NCI-H187 treated with DMSO at 0.1 percent for 48 hours (cell line): ENCODE data around the gene ACSL4.

Source experiments
- DNase-seq: peaks from one replicate; lab custom pipeline; 2025; lab: John Stamatoyannopoulos, UW

ACSL4 gene

DNA sequence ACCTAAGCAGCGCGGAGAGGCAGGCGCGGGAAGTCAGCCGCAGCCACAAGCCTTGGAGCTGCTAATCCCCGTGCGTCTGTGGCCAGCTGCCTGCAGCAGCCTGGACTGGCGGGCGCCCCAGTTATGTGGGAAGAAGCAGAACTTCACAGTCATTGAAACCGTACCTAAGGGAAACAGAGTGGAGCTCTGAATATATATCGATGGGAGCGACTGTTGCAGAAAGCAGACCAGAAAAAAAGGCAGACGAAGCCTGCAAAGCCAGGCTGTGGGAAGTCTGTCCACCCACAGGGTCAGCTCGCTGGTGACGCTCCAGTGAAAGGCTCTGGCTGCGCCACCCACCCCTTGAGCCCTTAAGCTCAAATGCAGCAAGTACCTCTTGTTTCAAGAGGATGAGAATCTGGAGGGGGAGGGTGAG, 132.8 kb downstream of the ACSL4 start:
- DNase-seq, result no peak

DNA sequence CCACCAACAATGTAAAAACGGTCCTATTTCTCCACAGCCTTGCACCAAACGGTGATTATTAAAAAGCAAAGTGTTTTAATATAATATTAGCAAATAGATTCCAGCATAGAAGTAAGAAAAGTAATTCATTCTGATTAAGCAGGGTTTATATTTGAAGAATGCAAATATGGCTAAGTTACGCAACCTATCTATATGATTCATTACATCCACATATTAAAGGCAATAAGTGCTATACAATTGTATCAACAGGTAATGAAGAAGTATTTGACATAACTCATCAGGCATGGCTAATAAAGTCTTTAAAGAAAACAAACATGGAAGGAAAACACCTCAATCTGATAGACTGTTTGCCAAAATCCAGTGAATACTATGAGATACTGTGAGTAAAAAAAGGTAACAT, 137.0 kb downstream of the ACSL4 start:
- no peak for DNase-seq
